Peyer's patch (tissue), 4 donors: ENCODE results near the gene KLHDC7B.

Experiments
- CTCF ChIP-seq, 6 experiments: fragments of 450-650 bp in 4 of 6; fragments of 200-600 bp in 2 of 6; sonication (generic) in 1 of 6; IDR thresholded peaks; one replicate each; pipeline ENCODE4 v1.5.1; 2017 to 2019; ENCODE audit warnings: antibody characterized with exemption in 6 of 6, mild to moderate bottlenecking in 3 of 6, moderate library complexity in 1 of 6
- POLR2A ChIP-seq, 2 donors: fragments of 450-650 bp; IDR thresholded peaks; one replicate each; pipeline ENCODE4 v1.5.1; 2017; ENCODE audit warnings: antibody characterized with exemption in 2 of 2, mild to moderate bottlenecking in 2 of 2, moderate library complexity in 2 of 2

- TF ChIP-seq CTCF (IDR thresholded peaks at IDR 0.05) (no peak), POLR2A (IDR thresholded peaks at IDR 0.05) (no peak)
Observed at GRCh38 chr22:50547263-50547985, 1.7 kb downstream of the KLHDC7B start.
